ENCODE measurements around the gene TBKBP1. TPM values are rescaled to one million over a fixed set of nuclear protein-coding genes. Genes with fewer than 3 reads are reported as not detected.

The TBKBP1 gene
- total and polyA plus RNA-seq, 8 donors: 2.9 to 14.3 (median 6.3) TPM

DNA sequence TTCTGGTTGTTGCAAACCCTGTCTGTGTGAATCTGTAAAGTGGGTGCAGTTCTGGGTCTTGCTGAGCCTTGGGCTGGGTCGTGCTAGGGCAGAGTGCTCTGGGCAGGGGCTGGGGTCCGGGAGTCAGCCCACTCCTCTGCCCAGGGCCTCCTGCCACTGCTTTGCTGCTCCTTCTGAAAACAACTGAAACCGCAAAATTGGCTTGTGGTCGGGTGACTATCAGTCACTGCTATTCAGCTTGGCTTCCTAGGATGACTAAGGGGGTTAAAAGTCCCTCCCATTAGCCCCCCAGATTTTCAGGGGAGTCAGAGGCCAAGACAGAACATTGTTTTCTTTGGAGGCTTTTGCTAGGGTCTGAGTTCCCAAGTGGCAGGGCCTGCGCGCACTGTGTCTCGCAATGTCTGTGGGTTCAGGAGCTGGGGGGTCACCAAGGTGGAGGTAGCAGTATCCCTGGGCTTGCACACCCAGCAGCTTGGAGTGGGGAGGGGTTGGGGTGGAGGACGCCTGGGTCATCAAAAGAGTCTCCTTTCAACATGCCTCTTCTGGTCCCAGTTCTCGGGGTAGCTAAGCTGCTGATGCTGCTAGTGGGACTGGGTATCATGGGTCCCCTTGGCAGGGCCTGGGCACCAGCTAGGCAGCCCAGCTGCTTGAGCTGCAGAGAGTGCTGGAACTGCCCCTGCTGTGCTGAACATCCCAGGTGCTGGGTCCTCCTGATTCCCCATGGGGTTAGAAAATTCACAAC, 25.6 kb downstream of the TBKBP1 start:
- Histone ChIP-seq H3K4me3 (no peak overlapping the region), H3K4me1 (peaks cover 5 to 25% (median 15%) of the 10 kb centered on the region in 4 donors), H3K9me3 (no peaks in the 10 kb centered on the region), H3K27ac (no peak overlapping the region), H3K36me3 (no peaks in the 10 kb centered on the region), H3K27me3 (peaks cover 14 to 86% (median 38%) of the 10 kb centered on the region in 3 donors)
- TF ChIP-seq EP300 (IDR thresholded peaks at IDR 0.05): no peak
- TF ChIP-seq, protein P1, sequence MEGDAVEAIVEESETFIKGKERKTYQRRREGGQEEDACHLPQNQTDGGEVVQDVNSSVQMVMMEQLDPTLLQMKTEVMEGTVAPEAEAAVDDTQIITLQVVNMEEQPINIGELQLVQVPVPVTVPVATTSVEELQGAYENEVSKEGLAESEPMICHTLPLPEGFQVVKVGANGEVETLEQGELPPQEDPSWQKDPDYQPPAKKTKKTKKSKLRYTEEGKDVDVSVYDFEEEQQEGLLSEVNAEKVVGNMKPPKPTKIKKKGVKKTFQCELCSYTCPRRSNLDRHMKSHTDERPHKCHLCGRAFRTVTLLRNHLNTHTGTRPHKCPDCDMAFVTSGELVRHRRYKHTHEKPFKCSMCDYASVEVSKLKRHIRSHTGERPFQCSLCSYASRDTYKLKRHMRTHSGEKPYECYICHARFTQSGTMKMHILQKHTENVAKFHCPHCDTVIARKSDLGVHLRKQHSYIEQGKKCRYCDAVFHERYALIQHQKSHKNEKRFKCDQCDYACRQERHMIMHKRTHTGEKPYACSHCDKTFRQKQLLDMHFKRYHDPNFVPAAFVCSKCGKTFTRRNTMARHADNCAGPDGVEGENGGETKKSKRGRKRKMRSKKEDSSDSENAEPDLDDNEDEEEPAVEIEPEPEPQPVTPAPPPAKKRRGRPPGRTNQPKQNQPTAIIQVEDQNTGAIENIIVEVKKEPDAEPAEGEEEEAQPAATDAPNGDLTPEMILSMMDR (IDR thresholded peaks at IDR 0.05): no peak
- TF ChIP-seq POLR2AphosphoS5 (IDR thresholded peaks at IDR 0.05): no peak
- no peak for TF ChIP-seq POLR2A (IDR thresholded peaks at IDR 0.05)
- 48 to 66% (median 64%) methylated on average over 5 to 9 of the region's 9 CpGs for WGBS, 5 donors
- no peak for DNase-seq
- intact Hi-C loops (cut with DNase I; ENCODE audit: low total_unique reads): no loop called here

DNA sequence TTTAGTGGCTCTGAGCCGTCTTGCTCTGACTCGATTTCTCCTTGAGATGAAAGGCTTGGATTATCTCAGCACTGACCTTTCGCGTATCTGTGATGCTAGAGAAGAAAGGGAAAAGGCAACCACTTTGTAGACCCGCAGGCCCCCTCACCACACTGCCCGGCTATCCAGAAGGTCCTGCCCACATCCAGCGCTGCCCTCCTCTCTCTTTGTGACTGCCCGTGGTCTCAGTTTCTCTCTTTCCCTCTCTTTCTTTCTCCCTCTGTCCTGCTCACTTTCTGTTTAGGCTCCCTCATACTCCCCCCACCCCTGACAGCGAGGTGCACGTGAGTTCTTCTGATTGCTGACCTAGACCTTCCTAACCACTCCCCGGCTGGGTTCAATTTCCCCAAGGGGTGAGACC, 26.2 kb downstream of the TBKBP1 start:
- TF ChIP-seq EP300 (IDR thresholded peaks at IDR 0.05) (no peak), POLR2AphosphoS5 (IDR thresholded peaks at IDR 0.05) (no peak), POLR2A (IDR thresholded peaks at IDR 0.05) (no peak)
- TF ChIP-seq, protein P1 (IDR thresholded peaks at IDR 0.05): no peak
- no peaks in the 10 kb centered on the region for H3K9me3 ChIP-seq
- no peaks in the 10 kb centered on the region for H3K36me3 ChIP-seq
- H3K27ac ChIP-seq: no peak overlapping the region
- peaks cover 5 to 25% (median 15%) of the 10 kb centered on the region in 4 donors for H3K4me1 ChIP-seq
- H3K4me3 ChIP-seq: no peak overlapping the region
- 47 to 53% (median 49%) methylated on average over 11 of the region's 11 CpGs for WGBS, 5 donors
- no peak for DNase-seq
- intact Hi-C loops (cut with DNase I; ENCODE audit: low total_unique reads): no loop called here
- H3K27me3 ChIP-seq: peaks cover 14 to 86% (median 39%) of the 10 kb centered on the region in 3 donors

DNA sequence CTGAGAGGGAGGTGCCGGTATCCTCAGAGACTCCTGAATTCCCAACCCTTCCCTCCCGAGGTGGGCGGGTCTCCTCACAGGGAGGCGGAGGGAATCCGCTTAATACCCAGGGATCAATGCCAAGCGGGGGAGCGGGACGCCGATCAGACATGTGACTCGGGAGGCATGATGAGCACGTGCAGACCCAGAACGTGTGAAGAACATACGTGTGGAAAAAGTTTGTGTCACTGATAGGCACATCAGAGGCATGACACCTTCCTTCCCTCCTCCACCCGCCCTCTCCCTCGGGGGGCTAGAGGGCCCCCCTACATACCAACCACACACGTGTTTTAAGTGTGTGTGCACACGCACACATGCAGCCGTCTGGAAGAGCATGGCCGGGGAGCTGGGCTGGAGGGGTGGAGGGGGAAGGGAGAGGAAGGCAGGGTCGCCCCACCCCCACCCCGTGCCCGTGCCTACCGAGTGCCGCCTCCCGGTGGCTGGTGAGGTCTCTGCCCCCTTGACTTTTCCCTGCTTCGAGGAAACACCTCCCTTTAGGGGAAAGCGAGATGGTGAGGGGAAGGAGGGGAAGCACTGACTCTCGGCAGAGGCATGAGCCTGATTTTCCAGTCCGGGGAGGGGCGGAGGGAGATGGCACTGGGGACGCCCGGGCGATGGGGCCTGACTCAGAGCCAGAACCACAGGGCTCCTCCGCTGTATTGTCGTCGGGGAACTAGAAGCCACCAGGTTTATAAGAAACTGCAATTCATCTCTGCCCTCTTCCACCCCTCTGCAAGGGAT, 27.0 kb downstream of the TBKBP1 start:
- H3K4me3 ChIP-seq: no peak overlapping the region
- H3K36me3 ChIP-seq: no peaks in the 10 kb centered on the region
- peaks cover 5 to 25% (median 15%) of the 10 kb centered on the region in 4 donors for H3K4me1 ChIP-seq
- no peak for DNase-seq
- intact Hi-C loops (cut with DNase I; ENCODE audit: low total_unique reads): no loop called here
- peaks cover 14 to 93% (median 44%) of the 10 kb centered on the region in 3 donors for H3K27me3 ChIP-seq
- 7 to 12% (median 9%) methylated on average over 33 to 36 of the region's 36 CpGs for WGBS, 5 donors
- H3K9me3 ChIP-seq: no peaks in the 10 kb centered on the region
- TF ChIP-seq EP300 (IDR thresholded peaks at IDR 0.05) (no peak), POLR2AphosphoS5 (IDR thresholded peaks at IDR 0.05) (no peak), POLR2A (IDR thresholded peaks at IDR 0.05) (no peak)
- TF ChIP-seq, protein P1 (IDR thresholded peaks at IDR 0.05): no peak
- H3K27ac ChIP-seq: no peak overlapping the region

DNA sequence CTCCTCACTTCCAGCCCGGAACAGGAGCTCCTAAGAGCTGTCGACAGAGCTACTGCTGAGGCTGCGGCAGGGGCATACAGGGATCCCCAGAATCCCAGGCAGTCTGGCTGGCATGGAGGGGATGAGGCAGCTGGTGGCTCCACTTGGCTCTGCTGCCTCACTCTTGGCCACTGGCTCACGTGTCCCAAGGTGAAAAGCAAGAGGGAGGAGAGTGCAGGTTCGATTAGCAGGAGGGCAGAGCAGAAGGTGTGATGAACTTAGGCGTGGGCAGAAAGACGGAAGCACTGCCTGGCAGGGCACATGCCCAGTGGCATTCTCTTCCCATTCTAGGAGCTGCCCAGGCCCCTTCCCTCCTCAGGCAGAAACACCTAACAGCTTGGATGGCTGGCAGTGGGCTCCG, 27.8 kb downstream of the TBKBP1 start:
- intact Hi-C loops (cut with DNase I; ENCODE audit: low total_unique reads): no loop called here

More for the DNA sequence above, 27.8 kb downstream of the TBKBP1 start:
- Histone ChIP-seq H3K9me3 (no peaks in the 10 kb centered on the region), H3K27ac (no peak overlapping the region), H3K4me1 (peaks cover 5 to 25% (median 15%) of the 10 kb centered on the region in 4 donors), H3K27me3 (peaks cover 14 to 98% (median 44%) of the 10 kb centered on the region in 3 donors), H3K36me3 (no peaks in the 10 kb centered on the region), H3K4me3 (no peak overlapping the region)
- 30 to 48% (median 39%) methylated on average over 8 of the region's 8 CpGs for WGBS, 5 donors
- no peak for DNase-seq
- TF ChIP-seq EP300 (IDR thresholded peaks at IDR 0.05): no peak
- TF ChIP-seq POLR2AphosphoS5 (IDR thresholded peaks at IDR 0.05): no peak
- no peak for TF ChIP-seq POLR2A (IDR thresholded peaks at IDR 0.05)
- TF ChIP-seq, protein P1 (IDR thresholded peaks at IDR 0.05): no peak
